HepG2 (cell line): ENCODE measurements around the gene ARHGAP10.

Experiments
- ATF1 ChIP-seq: IDR thresholded peaks from 2 replicates; pipeline ENCODE4 v1.6.1; 2016; ENCODE audit warnings: mild to moderate bottlenecking, control low read depth
- CTCF ChIP-seq: sonication (generic); formaldehyde crosslinking; IDR thresholded peaks from 2 replicates; pipeline ENCODE4 v1.5.0; 2020; ENCODE audit warnings: mild to moderate bottlenecking, missing genetic modification reagents, moderate library complexity
- GLI4 ChIP-seq: sonication (generic); formaldehyde crosslinking; IDR thresholded peaks from 2 replicates; pipeline ENCODE4 v1.5.1; 2020; ENCODE audit warnings: missing genetic modification reagents, mild to moderate bottlenecking, moderate library complexity, borderline replicate concordance
- MLLT10 ChIP-seq: sonication (generic); formaldehyde crosslinking; IDR thresholded peaks from 2 replicates; pipeline ENCODE4 v1.4.0; 2020; ENCODE audit warnings: missing genetic modification reagents
- NFYB ChIP-seq: sonication (generic); formaldehyde crosslinking; IDR thresholded peaks from 2 replicates; pipeline ENCODE4 v1.4.0; 2020; ENCODE audit warnings: missing genetic modification reagents
- RFXANK ChIP-seq: IDR thresholded peaks from 2 replicates; pipeline ENCODE4 v1.6.1; 2016
- U2AF2 ChIP-seq: fragments of 200-400 bp; formaldehyde crosslinking; IDR thresholded peaks from 2 replicates; pipeline ENCODE4 v1.6.1; 2017; ENCODE audit warnings: low read depth, mild to moderate bottlenecking, low read length
- YY1 ChIP-seq: IDR thresholded peaks from 2 replicates; pipeline ENCODE4 v1.6.1; 2011; ENCODE audit warnings: low read length, low read depth, moderate library complexity, mild to moderate bottlenecking; ENCODE audit not compliant: insufficient read depth, insufficient replicate concordance
- ZBTB7A ChIP-seq: sonication (generic); formaldehyde crosslinking; IDR thresholded peaks from 2 replicates; pipeline ENCODE4 v1.8.0; 2022; ENCODE audit warnings: mild to moderate bottlenecking, missing genetic modification reagents
- ZNF225 ChIP-seq: sonication (generic); formaldehyde crosslinking; IDR thresholded peaks from 2 replicates; pipeline ENCODE4 v1.4.0; 2020; ENCODE audit warnings: mild to moderate bottlenecking, missing genetic modification reagents
- ZNF30 ChIP-seq: sonication (generic); formaldehyde crosslinking; IDR thresholded peaks from 2 replicates; pipeline ENCODE4 v1.5.0; 2020; ENCODE audit warnings: mild to moderate bottlenecking, missing genetic modification reagents
- ZNF770 ChIP-seq: sonication (generic); formaldehyde crosslinking; IDR thresholded peaks from 2 replicates; pipeline ENCODE4 v1.5.0; 2020; ENCODE audit warnings: mild to moderate bottlenecking, missing genetic modification reagents
- TF ChIP-seq, protein P1 (sequence below): sonication (generic); formaldehyde crosslinking; conservative IDR thresholded peaks from 2 replicates; pipeline ENCODE4 v1.4.0; 2020; ENCODE audit warnings: missing genetic modification reagents

DNA sequence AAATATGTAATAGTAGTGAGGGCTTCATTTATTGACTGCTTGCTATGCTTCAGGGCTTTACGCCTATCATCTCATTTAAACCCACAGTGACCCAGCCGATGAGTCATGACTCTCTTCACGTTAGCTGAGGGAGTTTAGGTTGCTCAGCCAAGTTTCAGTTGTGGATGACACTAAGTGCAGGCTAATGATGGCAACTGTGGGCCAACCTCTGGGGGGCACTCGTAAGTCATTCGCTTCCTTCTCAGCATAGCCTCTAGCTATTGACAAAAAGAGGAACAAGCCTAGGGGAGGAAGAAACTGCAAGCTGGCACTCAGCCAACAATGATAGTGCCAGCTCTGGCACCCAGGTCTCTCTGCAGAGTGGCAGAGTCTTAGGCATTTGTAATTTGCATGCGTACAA is 325.0 kb downstream of the ARHGAP10 start:
- TF ChIP-seq GLI4 (CRISPR knock-in tag) (no peak), ZNF225 (no peak), MLLT10 (CRISPR knock-in tag) (no peak), ZNF30 (no peak), CTCF (CRISPR knock-in tag) (no peak), ZNF770 (CRISPR knock-in tag) (no peak), ATF1 (no peak), NFYB (no peak), ZBTB7A (CRISPR knock-in tag) (no peak), YY1 (no peak), RFXANK (CRISPR knock-in tag) (no peak), U2AF2 (no peak)
- TF ChIP-seq, protein P1, sequence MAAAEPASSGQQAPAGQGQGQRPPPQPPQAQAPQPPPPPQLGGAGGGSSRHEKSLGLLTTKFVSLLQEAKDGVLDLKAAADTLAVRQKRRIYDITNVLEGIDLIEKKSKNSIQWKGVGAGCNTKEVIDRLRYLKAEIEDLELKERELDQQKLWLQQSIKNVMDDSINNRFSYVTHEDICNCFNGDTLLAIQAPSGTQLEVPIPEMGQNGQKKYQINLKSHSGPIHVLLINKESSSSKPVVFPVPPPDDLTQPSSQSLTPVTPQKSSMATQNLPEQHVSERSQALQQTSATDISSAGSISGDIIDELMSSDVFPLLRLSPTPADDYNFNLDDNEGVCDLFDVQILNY (CRISPR knock-in tag): no peak
